K562 (cell line): ENCODE measurements around the gene PLCL1. TPM values are rescaled to one million over a fixed set of nuclear protein-coding genes. Genes with fewer than 3 reads are reported as not detected.

Source experiments
- ATAC-seq: fragments of 200-7000 bp; cut with Tn5 transposase; 3 replicates; pipeline ENCODE4 v1.9.1; 2020; ENCODE audit warnings: moderate library complexity
- BruUV-seq: library from RNA; stranded (reverse); fragments of 400-500 nt; replicated peaks from 2 replicates; lab custom pipeline; 2021; lab: Mats Ljungman, UMichigan
- CTCF ChIA-PET: fragments of 300-600 bp; formaldehyde crosslinking; extraction: SDS; loops from one replicate; lab custom pipeline; 2021; ENCODE audit warnings: low intra/inter-chr PET ratio; lab: Yijun Ruan, JAX
- POLR2A ChIA-PET: fragments of 300-600, 350-650 bp; sonication (Branson Sonifier 250); formaldehyde crosslinking; extraction: SDS; loops from one replicate; lab custom pipeline; 2021; ENCODE audit warnings: antibody characterized with exemption, inconsistent platforms; lab: Yijun Ruan, JAX
- DNase-seq, 4 experiments: peaks; one replicate each; pipeline versions ENCODE4 v3.0.0 to v3.0.0-alpha.2; 2011 to 2018; ENCODE audit warnings: low spot score in 3 of 4, mixed read lengths in 3 of 4; ENCODE audit errors: extremely low read depth in 1 of 4
- FAIRE-seq: peaks from 2 replicates; lab custom pipeline; 2011; peaks lifted over from hg19 to GRCh38; lab: Jason Lieb, UNC
- H2AFZ ChIP-seq: 2 replicates; pipeline ENCODE4 v1.6.0; 2011; ENCODE audit warnings: low read depth, low read length, control low read depth, inconsistent platforms
- H3K27ac ChIP-seq: fragments of 200-600 bp; 3 replicates; pipeline ENCODE4 v1.8.0; 2011; ENCODE audit warnings: low read depth, mild to moderate bottlenecking, control low read depth, inconsistent platforms, low read length, moderate library complexity, mixed read lengths; ENCODE audit errors: extremely low read depth
- H3K27me3 ChIP-seq, 2 experiments: fragments of 300-600 bp in 1 of 2; 2 replicates in 1 of 2; 3 replicates in 1 of 2; pipeline versions ENCODE4 v1.6.0 to v1.8.0; 2011; ENCODE audit warnings: inconsistent platforms in 2 of 2, low read length in 2 of 2, mild to moderate bottlenecking in 1 of 2, mixed read lengths in 1 of 2, moderate library complexity in 1 of 2; ENCODE audit not compliant: control insufficient read depth in 2 of 2, insufficient read depth in 2 of 2
- H3K36me3 ChIP-seq: fragments of 300-600 bp; 3 replicates; pipeline ENCODE4 v1.8.0; 2011; ENCODE audit warnings: mild to moderate bottlenecking, low read length, inconsistent platforms; ENCODE audit not compliant: control insufficient read depth, insufficient read depth
- H3K4me1 ChIP-seq, 2 experiments: fragments of 200-600 bp in 1 of 2; replicated peaks in 1 of 2; 2 replicates in 1 of 2; 3 replicates in 1 of 2; pipeline versions ENCODE4 v1.5.1 to v1.8.0; 2011; ENCODE audit warnings: inconsistent platforms in 2 of 2, low read length in 2 of 2, mild to moderate bottlenecking in 1 of 2, mixed read lengths in 1 of 2, moderate library complexity in 1 of 2; ENCODE audit not compliant: control insufficient read depth in 2 of 2, insufficient read depth in 2 of 2
- H3K4me2 ChIP-seq: 2 replicates; pipeline ENCODE4 v1.6.1; 2011; ENCODE audit warnings: low read length, control low read depth, inconsistent platforms, mixed read lengths; ENCODE audit not compliant: insufficient read depth
- H3K4me3 ChIP-seq: fragments of 200-600 bp; sonication (generic), shearing (Covaris generic); 2 replicates; pipeline ENCODE4 v1.5.1; 2016; ENCODE audit warnings: control low read depth, inconsistent platforms
- H3K79me2 ChIP-seq: fragments of 200-600 bp; 3 replicates; pipeline ENCODE4 v1.8.0; 2011; ENCODE audit warnings: low read length, inconsistent platforms; ENCODE audit not compliant: control insufficient read depth, insufficient read depth
- H3K9ac ChIP-seq, 2 experiments: 2 replicates each; pipeline versions ENCODE4 v1.6.0 to v1.6.1; 2011; ENCODE audit warnings: low read depth in 2 of 2, low read length in 2 of 2, control low read depth in 1 of 2, inconsistent platforms in 1 of 2, mild to moderate bottlenecking in 1 of 2, mixed read lengths in 1 of 2; ENCODE audit not compliant: insufficient read depth in 1 of 2
- H3K9me1 ChIP-seq: one replicate; pipeline ENCODE4 v1.6.0; 2011; ENCODE audit warnings: inconsistent platforms, mild to moderate bottlenecking, low read length, moderate library complexity; ENCODE audit not compliant: control insufficient read depth, insufficient read depth
- H3K9me3 ChIP-seq: replicated peaks from 2 replicates; pipeline ENCODE4 v1.5.1; 2011; ENCODE audit warnings: low read depth, low read length, inconsistent platforms; ENCODE audit not compliant: control insufficient read depth, insufficient read depth
- H4K20me1 ChIP-seq: replicated peaks from 2 replicates; pipeline ENCODE4 v1.6.1; 2011; ENCODE audit warnings: low read length, inconsistent platforms, mixed read lengths; ENCODE audit not compliant: control insufficient read depth, insufficient read depth
- GATA2 ChIP-seq: sonication (generic); formaldehyde crosslinking; IDR thresholded peaks from 2 replicates; pipeline ENCODE4 v1.4.0; 2020; ENCODE audit warnings: mild to moderate bottlenecking, missing genetic modification reagents
- MAFF ChIP-seq: IDR thresholded peaks from 2 replicates; pipeline ENCODE4 v1.6.1; 2012; ENCODE audit warnings: low read length, improper control_type of control experiment
- MED1 ChIP-seq: sonication (generic); formaldehyde crosslinking; IDR thresholded peaks from 2 replicates; pipeline ENCODE4 v1.8.1; 2023; ENCODE audit warnings: missing genetic modification reagents, borderline replicate concordance
- RAD21 ChIP-seq, 2 experiments: fragments of 250-450 bp in 1 of 2; fragments of 450-650 bp in 1 of 2; sonication (Bioruptor Pico) in 1 of 2; formaldehyde crosslinking in 1 of 2; IDR thresholded peaks in 1 of 2; conservative IDR thresholded peaks in 1 of 2; 2 replicates each; pipeline versions ENCODE4 v1.4.0 to v1.8.0; 2020 to 2022; ENCODE audit warnings: mild to moderate bottlenecking in 2 of 2, moderate library complexity in 1 of 2
- U2AF2 ChIP-seq: fragments of 200-400 bp; formaldehyde crosslinking; optimal IDR thresholded peaks from 2 replicates; pipeline ENCODE3; 2017; ENCODE audit warnings: low read depth, mild to moderate bottlenecking, low read length
- in situ Hi-C: fragments of 300-500 bp; cut with MboI; formaldehyde crosslinking; loops from 4 replicates; pipeline ENCODE4 v1.15.0; 2018; ENCODE audit warnings: inconsistent platforms, mixed read lengths
- intact Hi-C: fragments of 100-400 bp; cut with micrococcal nuclease; formaldehyde crosslinking; loops from 2 replicates; pipeline ENCODE4 v1.14.2; 2022
- polyA plus RNA-seq, 8 experiments: library from polyadenylated mRNA; depleted of rRNA in 4 of 8; stranded (reverse) in 5 of 8; unstranded in 3 of 8; fragments of >200 nt; fragmentation: Nextera tagmentation in 2 of 8; fragmentation: Illumina TruSeq in 1 of 8; extraction: Ambion mirVana in 2 of 8; extraction: Trizol in 1 of 8; gene quantifications; 2 replicates each; pipeline versions ENCODE4 v1.2.1 to v1.2.3, GENCODE V29; 2011 to 2014; ENCODE audit warnings: inconsistent platforms in 1 of 8, missing spikeins in 1 of 8
- total RNA-seq, 7 experiments: library from RNA; depleted of rRNA in 6 of 7; stranded (reverse); fragments of >200 nt in 6 of 7; fragmentation: Illumina TruSeq in 2 of 7; extraction: Trizol in 2 of 7; gene quantifications; 2 replicates each; pipeline versions ENCODE4 v1.2.1 to v1.2.3, GENCODE V29; 2011 to 2021; ENCODE audit warnings: low replicate concordance in 1 of 7
- TF ChIP-seq, protein P1 (sequence below), 3 experiments: IDR thresholded peaks in 2 of 3; conservative IDR thresholded peaks in 1 of 3; 2 replicates each; pipeline ENCODE4 v1.5.1; 2011 to 2012; ENCODE audit warnings: low read length in 3 of 3, mild to moderate bottlenecking in 3 of 3, control low read depth in 2 of 3, improper control_type of control experiment in 1 of 3, inconsistent platforms in 1 of 3, low read depth in 1 of 3, mixed read lengths in 1 of 3, moderate library complexity in 1 of 3; ENCODE audit not compliant: insufficient read depth in 2 of 3
- TF ChIP-seq, protein P2 (sequence below): conservative IDR thresholded peaks from 2 replicates; pipeline ENCODE4 v1.6.1; 2011; ENCODE audit warnings: low read depth, mild to moderate bottlenecking, low read length; ENCODE audit not compliant: control insufficient read depth
- TF ChIP-seq, protein P3 (sequence below): fragments of 250-450 bp; sonication (Bioruptor Pico); IDR thresholded peaks from 2 replicates; pipeline ENCODE4 v1.8.0; 2022; ENCODE audit warnings: moderate library complexity, mild to moderate bottlenecking, inconsistent platforms
- TF ChIP-seq, protein P4 (sequence below): sonication (generic); formaldehyde crosslinking; IDR thresholded peaks from 2 replicates; pipeline ENCODE4 v1.8.0; 2022; ENCODE audit warnings: missing genetic modification reagents, mild to moderate bottlenecking, borderline replicate concordance

PLCL1 gene
- total and polyA plus RNA-seq, 9 of the 15 experiments (the other 6 are each of a cell fraction or from before 2014, with no cell fraction given) = 2.0 to 17.7 (median 8.6) TPM

DNA sequence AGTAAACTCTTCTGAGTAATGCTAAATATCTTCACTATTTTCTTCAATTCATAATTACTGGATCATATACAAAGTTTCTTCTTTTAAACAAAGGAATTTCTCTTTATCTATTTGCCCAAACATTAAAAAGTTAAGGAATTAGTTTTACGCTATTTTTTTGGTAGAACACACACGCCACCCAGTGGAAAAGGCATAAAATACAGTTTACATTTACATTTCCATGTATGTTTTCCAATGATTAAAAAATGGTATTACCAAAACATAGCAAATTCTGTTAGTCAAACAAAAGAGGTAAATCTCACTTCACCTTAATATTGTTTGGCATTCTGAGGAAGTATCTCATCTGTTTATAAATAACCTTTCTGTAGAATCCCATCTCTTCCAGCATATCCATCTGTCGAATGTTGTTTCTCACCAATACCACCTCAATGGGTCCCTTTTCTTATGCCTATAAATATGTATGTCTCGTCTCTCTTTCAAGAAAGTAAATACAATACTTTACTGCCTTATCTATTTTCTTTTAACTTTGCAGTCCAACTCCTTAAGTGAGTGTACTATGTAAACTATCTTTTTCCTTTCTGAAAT, 26.5 kb upstream of the PLCL1 start (continued):
- TF ChIP-seq, protein P1, sequence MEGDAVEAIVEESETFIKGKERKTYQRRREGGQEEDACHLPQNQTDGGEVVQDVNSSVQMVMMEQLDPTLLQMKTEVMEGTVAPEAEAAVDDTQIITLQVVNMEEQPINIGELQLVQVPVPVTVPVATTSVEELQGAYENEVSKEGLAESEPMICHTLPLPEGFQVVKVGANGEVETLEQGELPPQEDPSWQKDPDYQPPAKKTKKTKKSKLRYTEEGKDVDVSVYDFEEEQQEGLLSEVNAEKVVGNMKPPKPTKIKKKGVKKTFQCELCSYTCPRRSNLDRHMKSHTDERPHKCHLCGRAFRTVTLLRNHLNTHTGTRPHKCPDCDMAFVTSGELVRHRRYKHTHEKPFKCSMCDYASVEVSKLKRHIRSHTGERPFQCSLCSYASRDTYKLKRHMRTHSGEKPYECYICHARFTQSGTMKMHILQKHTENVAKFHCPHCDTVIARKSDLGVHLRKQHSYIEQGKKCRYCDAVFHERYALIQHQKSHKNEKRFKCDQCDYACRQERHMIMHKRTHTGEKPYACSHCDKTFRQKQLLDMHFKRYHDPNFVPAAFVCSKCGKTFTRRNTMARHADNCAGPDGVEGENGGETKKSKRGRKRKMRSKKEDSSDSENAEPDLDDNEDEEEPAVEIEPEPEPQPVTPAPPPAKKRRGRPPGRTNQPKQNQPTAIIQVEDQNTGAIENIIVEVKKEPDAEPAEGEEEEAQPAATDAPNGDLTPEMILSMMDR (IDR thresholded peaks at IDR 0.05 in 2 of 3, conservative IDR thresholded peaks at IDR 0.05 in 1 of 3; ENCODE audit: insufficient read depth in 2 of 3, low read depth in 1 of 3, low read length in 3 of 3) = peak in 2 of 3 experiments; percentile 44 to 70; a peak in 3 of 6 replicates
- TF ChIP-seq RAD21 (CRISPR knock-in tag; conservative IDR thresholded peaks at IDR 0.05 in 1 of 2, IDR thresholded peaks at IDR 0.05 in 1 of 2) = peak; percentile 82 to 85
- TF ChIP-seq, protein P2, sequence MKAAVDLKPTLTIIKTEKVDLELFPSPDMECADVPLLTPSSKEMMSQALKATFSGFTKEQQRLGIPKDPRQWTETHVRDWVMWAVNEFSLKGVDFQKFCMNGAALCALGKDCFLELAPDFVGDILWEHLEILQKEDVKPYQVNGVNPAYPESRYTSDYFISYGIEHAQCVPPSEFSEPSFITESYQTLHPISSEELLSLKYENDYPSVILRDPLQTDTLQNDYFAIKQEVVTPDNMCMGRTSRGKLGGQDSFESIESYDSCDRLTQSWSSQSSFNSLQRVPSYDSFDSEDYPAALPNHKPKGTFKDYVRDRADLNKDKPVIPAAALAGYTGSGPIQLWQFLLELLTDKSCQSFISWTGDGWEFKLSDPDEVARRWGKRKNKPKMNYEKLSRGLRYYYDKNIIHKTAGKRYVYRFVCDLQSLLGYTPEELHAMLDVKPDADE = no peak

DNA sequence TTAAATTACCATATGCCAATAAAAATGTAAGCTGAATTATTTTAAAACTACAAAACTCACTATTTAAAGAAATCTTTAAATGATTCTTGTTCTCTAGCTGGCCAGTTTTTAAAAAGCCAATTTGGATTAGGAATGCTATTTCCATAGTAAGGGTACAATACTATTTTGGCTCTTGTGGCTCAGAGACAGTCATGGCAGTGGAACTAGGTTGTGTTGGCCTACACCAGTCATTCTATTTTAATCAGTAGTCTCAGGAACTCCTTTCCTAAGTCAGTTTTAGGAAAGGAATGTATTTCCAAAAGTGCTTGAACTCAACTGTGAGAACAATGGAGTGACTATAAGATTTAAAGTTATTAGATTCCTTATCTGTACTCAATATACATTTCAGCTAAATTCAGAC, 25.1 kb upstream of the PLCL1 start:
- no peaks in the 10 kb centered on the region; a peak in 1 of 5 replicates for H3K4me1 ChIP-seq
- H3K27me3 ChIP-seq = no peaks in the 10 kb centered on the region
- H3K9ac ChIP-seq = no peak overlapping the region
- no peak overlapping the region for H3K4me3 ChIP-seq
- H4K20me1 ChIP-seq = no peaks in the 10 kb centered on the region
- no peak overlapping the region for H3K27ac ChIP-seq
- FAIRE-seq = no peak
- H3K4me2 ChIP-seq = no peak overlapping the region
- no peaks in the 10 kb centered on the region for H3K9me3 ChIP-seq
- DNase-seq = no peak
- no peaks in the 10 kb centered on the region for H3K9me1 ChIP-seq
- H2AFZ ChIP-seq = no peak overlapping the region
- ATAC-seq = no peak
- ChIA-PET CTCF (interaction anchor here (0.6 kb wide), 1 partner anchor 666 kb away, joined by 3 read pairs; no protein-coding TSS in a partner anchor), POLR2A (no interaction called here)
- intact Hi-C loops = loop anchor here (5.0 to 10.0 kb wide), 4 partner anchors 52 to 664 kb away; no protein-coding TSS in a partner anchor
- no peaks in the 10 kb centered on the region for H3K79me2 ChIP-seq
- H3K36me3 ChIP-seq = no peaks in the 10 kb centered on the region
- no TSS peak for BruUV-seq
- in situ Hi-C loops = no loop called here
- TF ChIP-seq MED1 (CRISPR knock-in tag) = no peak
- TF ChIP-seq, protein P2 = no peak
- TF ChIP-seq, protein P3, sequence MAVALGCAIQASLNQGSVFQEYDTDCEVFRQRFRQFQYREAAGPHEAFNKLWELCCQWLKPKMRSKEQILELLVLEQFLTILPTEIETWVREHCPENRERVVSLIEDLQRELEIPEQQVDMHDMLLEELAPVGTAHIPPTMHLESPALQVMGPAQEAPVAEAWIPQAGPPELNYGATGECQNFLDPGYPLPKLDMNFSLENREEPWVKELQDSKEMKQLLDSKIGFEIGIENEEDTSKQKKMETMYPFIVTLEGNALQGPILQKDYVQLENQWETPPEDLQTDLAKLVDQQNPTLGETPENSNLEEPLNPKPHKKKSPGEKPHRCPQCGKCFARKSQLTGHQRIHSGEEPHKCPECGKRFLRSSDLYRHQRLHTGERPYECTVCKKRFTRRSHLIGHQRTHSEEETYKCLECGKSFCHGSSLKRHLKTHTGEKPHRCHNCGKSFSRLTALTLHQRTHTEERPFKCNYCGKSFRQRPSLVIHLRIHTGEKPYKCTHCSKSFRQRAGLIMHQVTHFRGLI = no peak
- TF ChIP-seq MAFF = no peak
- TF ChIP-seq U2AF2 = no peak
- TF ChIP-seq, protein P4, sequence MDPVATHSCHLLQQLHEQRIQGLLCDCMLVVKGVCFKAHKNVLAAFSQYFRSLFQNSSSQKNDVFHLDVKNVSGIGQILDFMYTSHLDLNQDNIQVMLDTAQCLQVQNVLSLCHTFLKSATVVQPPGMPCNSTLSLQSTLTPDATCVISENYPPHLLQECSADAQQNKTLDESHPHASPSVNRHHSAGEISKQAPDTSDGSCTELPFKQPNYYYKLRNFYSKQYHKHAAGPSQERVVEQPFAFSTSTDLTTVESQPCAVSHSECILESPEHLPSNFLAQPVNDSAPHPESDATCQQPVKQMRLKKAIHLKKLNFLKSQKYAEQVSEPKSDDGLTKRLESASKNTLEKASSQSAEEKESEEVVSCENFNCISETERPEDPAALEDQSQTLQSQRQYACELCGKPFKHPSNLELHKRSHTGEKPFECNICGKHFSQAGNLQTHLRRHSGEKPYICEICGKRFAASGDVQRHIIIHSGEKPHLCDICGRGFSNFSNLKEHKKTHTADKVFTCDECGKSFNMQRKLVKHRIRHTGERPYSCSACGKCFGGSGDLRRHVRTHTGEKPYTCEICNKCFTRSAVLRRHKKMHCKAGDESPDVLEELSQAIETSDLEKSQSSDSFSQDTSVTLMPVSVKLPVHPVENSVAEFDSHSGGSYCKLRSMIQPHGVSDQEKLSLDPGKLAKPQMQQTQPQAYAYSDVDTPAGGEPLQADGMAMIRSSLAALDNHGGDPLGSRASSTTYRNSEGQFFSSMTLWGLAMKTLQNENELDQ (CRISPR knock-in tag) = no peak
- no peak for TF ChIP-seq GATA2 (CRISPR knock-in tag)
